Ovary (tissue), 9 donors: ENCODE results near the gene ELF5. TPM values are rescaled to one million over a fixed set of nuclear protein-coding genes. Genes with fewer than 3 reads are reported as not detected.

Experiments
- DNase-seq, 5 donors: peaks; one replicate each; pipeline ENCODE4 v3.0.0-alpha.2; 2019 to 2020
- H3K27ac ChIP-seq, 2 donors: fragments of 200-600 bp; one replicate each; pipeline versions ENCODE4 v1.5.1 to v1.8.0; 2019 to 2022
- H3K27me3 ChIP-seq: fragments of 200-600 bp; one replicate; pipeline ENCODE4 v1.8.0; 2022
- H3K36me3 ChIP-seq: fragments of 200-600 bp; sonication (generic); one replicate; pipeline ENCODE4 v1.5.1; 2019
- H3K4me1 ChIP-seq: one replicate; pipeline ENCODE4 v1.8.1; 2013; ENCODE audit warnings: mild to moderate bottlenecking, moderate library complexity; ENCODE audit not compliant: insufficient read depth
- H3K4me3 ChIP-seq: fragments of 200-600 bp; sonication (generic); one replicate; pipeline ENCODE4 v1.5.1; 2017
- H3K9me3 ChIP-seq, 2 donors: fragments of 200-600 bp in 1 of 2; sonication (generic) in 1 of 2; one replicate each; pipeline versions ENCODE4 v1.5.1 to v1.8.1; 2013 to 2019; ENCODE audit warnings: mild to moderate bottlenecking in 1 of 2, moderate library complexity in 1 of 2
- CTCF ChIP-seq, 3 donors: fragments of 450-650 bp in 2 of 3; fragments of 200-600 bp in 1 of 3; IDR thresholded peaks; one replicate each; pipeline versions ENCODE4 v1.5.1 to v1.8.0; 2016 to 2022; ENCODE audit warnings: antibody characterized with exemption in 3 of 3, mild to moderate bottlenecking in 1 of 3
- EP300 ChIP-seq: sonication (generic); formaldehyde crosslinking; IDR thresholded peaks from one replicate; pipeline ENCODE4 v1.6.1; 2017; ENCODE audit warnings: antibody characterized with exemption
- POLR2A ChIP-seq: fragments of 450-650 bp; IDR thresholded peaks from one replicate; pipeline ENCODE4 v1.6.1; 2017; ENCODE audit warnings: antibody characterized with exemption, mild to moderate bottlenecking, moderate library complexity
- WGBS, 3 donors: extraction: QIAGEN DNeasy Blood & Tissue Kit in 1 of 3; methylation state at CpG; one replicate each; pipeline versions ENCODE4 v1.1.5 to v1.1.7; 2013 to 2017; 5-methylcytosine and 5-hydroxymethylcytosine counted together
- intact Hi-C, 4 donors: fragments of 100-400 bp; cut with DNase I; formaldehyde crosslinking; loops; one replicate each; pipeline versions ENCODE4 v1.11.0 to v1.15.1; 2022 to 2023
- polyA plus RNA-seq, 2 donors: library from polyadenylated mRNA; stranded (reverse); fragments of 200-250 nt in 1 of 2; fragments of 350-450 nt in 1 of 2; fragmentation: Illumina TruSeq in 1 of 2; extraction: RNeasy Lipid Tissue Mini Kit (QIAGEN cat#74804) in 1 of 2; gene quantifications; one replicate each; pipeline ENCODE4 v1.2.3, GENCODE V29; 2013 to 2014
- total RNA-seq, 7 donors: library from RNA; depleted of rRNA in 2 of 7; stranded (reverse); fragments of >200 nt in 2 of 7; fragmentation: NEBNext Ultra II Directional in 3 of 7; extraction: Animal tissue kit (Norgen Biotek cat#: 25700) in 3 of 7; gene quantifications; one replicate each; pipeline versions ENCODE4 v1.1.0 to v1.2.4, GENCODE V29; 2016 to 2023
- donor health status: DM: no; HTN: no; CAD: no; lungs with moderate emphysema.
- donor health status: DM: no; HTN: no; CAD: no.
- donor health status: Bipolar disorder and iron deficiency.
- donor health status: DM: yes; HTN: yes; CAD: no.
- donor health status: DM: no; HTN: no; CAD: no.
- donor health status: DM: yes; HTN: yes; CAD: no.

The ELF5 gene
- total and polyA plus RNA-seq, 9 donors, result not detected

- Histone ChIP-seq H3K9me3 (no peaks in the 10 kb centered on the region), H3K4me1 (no peaks in the 10 kb centered on the region), H3K4me3 (no peak overlapping the region), H3K27ac (no peak overlapping the region), H3K36me3 (no peaks in the 10 kb centered on the region), H3K27me3 (no peaks in the 10 kb centered on the region)
- 75 to 94% (median 86%) methylated on average over 6 of the region's 6 CpGs for WGBS, 3 donors
- no peak for DNase-seq
- TF ChIP-seq EP300 (no peak), CTCF (IDR thresholded peaks at IDR 0.05) (no peak), POLR2A (no peak)
- intact Hi-C loops, result no loop called here
These were observed 6.4 kb downstream of the ELF5 start for GRCh38 chr11:34507156-34507555.

GRCh38 chr11:34505874-34506273, 7.7 kb downstream of the ELF5 start:
- no peak for DNase-seq

GRCh38 chr11:34502949-34503348, 10.6 kb downstream of the ELF5 start:
- WGBS, 3 donors, result 92 to 95% (median 94%) methylated on average over 3 of the region's 3 CpGs
- no peak for DNase-seq
- Histone ChIP-seq H3K4me3 (no peak overlapping the region), H3K27me3 (no peaks in the 10 kb centered on the region), H3K4me1 (no peaks in the 10 kb centered on the region), H3K27ac (no peak overlapping the region), H3K9me3 (no peaks in the 10 kb centered on the region), H3K36me3 (no peaks in the 10 kb centered on the region)
- intact Hi-C loops, result loop anchor here in 1 of 4 donors (1.0 kb wide), 1 partner anchor 34 kb away; no protein-coding TSS in a partner anchor
- TF ChIP-seq EP300, result no peak
- TF ChIP-seq POLR2A, result no peak
- no peak for TF ChIP-seq CTCF (IDR thresholded peaks at IDR 0.05)

More at GRCh38 chr11:34505874-34506273, 7.7 kb downstream of the ELF5 start:
- H3K27ac ChIP-seq, result no peak overlapping the region
- intact Hi-C loops, result no loop called here
- no peaks in the 10 kb centered on the region for H3K27me3 ChIP-seq
- WGBS, 3 donors, result 61 to 80% (median 71%) methylated on average over 5 of the region's 5 CpGs
- H3K9me3 ChIP-seq, result no peaks in the 10 kb centered on the region
- H3K4me1 ChIP-seq, result no peaks in the 10 kb centered on the region
- TF ChIP-seq POLR2A, result no peak
- no peak for TF ChIP-seq CTCF (IDR thresholded peaks at IDR 0.05)
- no peak for TF ChIP-seq EP300
- H3K4me3 ChIP-seq, result no peak overlapping the region
- H3K36me3 ChIP-seq, result no peaks in the 10 kb centered on the region

GRCh38 chr11:34501949-34502348, 11.6 kb downstream of the ELF5 start:
- TF ChIP-seq EP300, result no peak
- no peak for TF ChIP-seq POLR2A
- TF ChIP-seq CTCF (IDR thresholded peaks at IDR 0.05), result no peak
- H3K4me1 ChIP-seq, result no peaks in the 10 kb centered on the region
- H3K36me3 ChIP-seq, result no peaks in the 10 kb centered on the region
- 14 to 18% (median 17%) methylated on average over 2 of the region's 2 CpGs for WGBS, 3 donors
- H3K27ac ChIP-seq, result no peak overlapping the region
- no peak overlapping the region for H3K4me3 ChIP-seq
- no peaks in the 10 kb centered on the region for H3K27me3 ChIP-seq
- DNase-seq, result no peak
- H3K9me3 ChIP-seq, result no peaks in the 10 kb centered on the region
- intact Hi-C loops, result loop anchor here in 1 of 4 donors (1.0 kb wide), 1 partner anchor 35 kb away; no protein-coding TSS in a partner anchor
